HEK293 (cell line): Measurements from ENCODE around the gene MPZL3.

ENCODE experiments used
- CTCF ChIA-PET: fragments of 350-600 bp; formaldehyde crosslinking; extraction: SDS; loops from one replicate; lab custom pipeline; 2021; ENCODE audit warnings: antibody characterized with exemption; lab: Yijun Ruan, JAX
- POLR2A ChIA-PET: fragments of 300-600 bp; formaldehyde crosslinking; extraction: SDS; loops from one replicate; lab custom pipeline; 2020; ENCODE audit warnings: antibody characterized with exemption, inconsistent platforms; lab: Yijun Ruan, JAX
- H3K27ac ChIP-seq: fragments of 200-500 bp; sonication (Bioruptor generic); 2 replicates; pipeline ENCODE4 v1.5.1; 2014; ENCODE audit warnings: low read depth, low read length, control low read depth, inconsistent platforms; ENCODE audit errors: extremely low read depth
- H3K36me3 ChIP-seq, 2 experiments: fragments of 200-500 bp in 1 of 2; sonication (Bioruptor generic) in 1 of 2; 1 replicate in 1 of 2; 2 replicates in 1 of 2; pipeline ENCODE4 v1.5.1; 2014 to 2017; ENCODE audit warnings: inconsistent platforms in 2 of 2, low read length in 2 of 2; ENCODE audit not compliant: control insufficient read depth in 2 of 2, insufficient read depth in 1 of 2
- H3K4me1 ChIP-seq: fragments of 200-500 bp; sonication (Bioruptor generic); 2 replicates; pipeline ENCODE4 v1.5.1; 2014; ENCODE audit warnings: mild to moderate bottlenecking, low read length, inconsistent platforms; ENCODE audit not compliant: control insufficient read depth, insufficient read depth
- H3K4me3 ChIP-seq: 2 replicates; pipeline ENCODE4 v1.5.1; 2011; ENCODE audit warnings: low read depth, mild to moderate bottlenecking, control low read depth, low read length, moderate library complexity
- H3K9me3 ChIP-seq: fragments of 200-500 bp; sonication (Bioruptor generic); 2 replicates; pipeline ENCODE4 v1.5.1; 2014; ENCODE audit warnings: low read depth, low read length, inconsistent platforms; ENCODE audit not compliant: control insufficient read depth, insufficient read depth
- GFI1B ChIP-seq: fragments of 450-650 bp; formaldehyde crosslinking; IDR thresholded peaks from 2 replicates; pipeline ENCODE4 v1.5.1; 2016; ENCODE audit warnings: missing biosample characterization, missing genetic modification characterization
- GLI4 ChIP-seq: fragments of 450-650 bp; formaldehyde crosslinking; IDR thresholded peaks from 2 replicates; pipeline ENCODE4 v1.5.1; 2016; ENCODE audit warnings: missing biosample characterization, missing genetic modification characterization
- KLF8 ChIP-seq: fragments of 450-650 bp; formaldehyde crosslinking; IDR thresholded peaks from 2 replicates; pipeline ENCODE4 v1.5.1; 2016; ENCODE audit warnings: missing biosample characterization, missing genetic modification characterization
- TRIM28 ChIP-seq: IDR thresholded peaks from 2 replicates; pipeline ENCODE4 v1.6.1; 2011; ENCODE audit warnings: low read length, control low read depth, borderline replicate concordance
- YY1 ChIP-seq: fragments of 450-650 bp; formaldehyde crosslinking; IDR thresholded peaks from 2 replicates; pipeline ENCODE4 v1.5.1; 2018; ENCODE audit warnings: missing biosample characterization, missing genetic modification characterization
- ZBTB1 ChIP-seq: fragments of 450-650 bp; formaldehyde crosslinking; IDR thresholded peaks from 2 replicates; pipeline ENCODE4 v1.5.1; 2016; ENCODE audit warnings: missing biosample characterization, missing genetic modification characterization
- ZNF175 ChIP-seq: fragments of 450-650 bp; formaldehyde crosslinking; IDR thresholded peaks from 2 replicates; pipeline ENCODE4 v1.5.1; 2016; ENCODE audit warnings: missing biosample characterization, missing genetic modification characterization
- ZNF394 ChIP-seq: fragments of 450-650 bp; formaldehyde crosslinking; IDR thresholded peaks from 2 replicates; pipeline ENCODE4 v1.5.1; 2016; ENCODE audit warnings: missing biosample characterization, missing genetic modification characterization, mild to moderate bottlenecking, moderate library complexity, borderline replicate concordance
- ZNF433 ChIP-seq: fragments of 450-650 bp; formaldehyde crosslinking; IDR thresholded peaks from 2 replicates; pipeline ENCODE4 v1.5.1; 2016; ENCODE audit warnings: missing biosample characterization, missing genetic modification characterization, low read depth
- ZNF600 ChIP-seq: fragments of 450-650 bp; formaldehyde crosslinking; IDR thresholded peaks from 2 replicates; pipeline ENCODE4 v1.5.1; 2016; ENCODE audit warnings: missing biosample characterization, missing genetic modification characterization
- ZNF626 ChIP-seq: fragments of 450-650 bp; sonication (Bioruptor Pico); formaldehyde crosslinking; IDR thresholded peaks from 2 replicates; pipeline ENCODE4 v1.5.1; 2018; ENCODE audit warnings: missing biosample characterization, missing genetic modification characterization, inconsistent platforms
- ZNF791 ChIP-seq: fragments of 450-650 bp; formaldehyde crosslinking; IDR thresholded peaks from 2 replicates; pipeline ENCODE4 v1.5.1; 2016; ENCODE audit warnings: missing biosample characterization, missing genetic modification characterization
- ZNF792 ChIP-seq: fragments of 450-650 bp; formaldehyde crosslinking; IDR thresholded peaks from 2 replicates; pipeline ENCODE4 v1.5.1; 2016; ENCODE audit warnings: missing biosample characterization, missing genetic modification characterization
- TF ChIP-seq, protein P1 (sequence below): fragments of 450-650 bp; formaldehyde crosslinking; IDR thresholded peaks from 2 replicates; pipeline ENCODE4 v1.5.1; 2016; ENCODE audit warnings: missing biosample characterization, missing genetic modification characterization, low read depth
- TF ChIP-seq, protein P2 (sequence below): sonication (generic); formaldehyde crosslinking; IDR thresholded peaks from 2 replicates; pipeline ENCODE4 v1.8.1; 2022; ENCODE audit warnings: mild to moderate bottlenecking, moderate library complexity, missing genetic modification reagents
- TF ChIP-seq, protein P3 (sequence below): fragments of 450-650 bp; IDR thresholded peaks from 2 replicates; pipeline ENCODE4 v1.5.1; 2018; ENCODE audit warnings: missing biosample characterization, mild to moderate bottlenecking, missing genetic modification characterization
- TF ChIP-seq, protein P4 (sequence below): fragments of 450-650 bp; formaldehyde crosslinking; conservative IDR thresholded peaks from 2 replicates; pipeline ENCODE4 v1.5.1; 2016; ENCODE audit warnings: low read depth, missing biosample characterization, missing genetic modification characterization

Gene MPZL3

DNA sequence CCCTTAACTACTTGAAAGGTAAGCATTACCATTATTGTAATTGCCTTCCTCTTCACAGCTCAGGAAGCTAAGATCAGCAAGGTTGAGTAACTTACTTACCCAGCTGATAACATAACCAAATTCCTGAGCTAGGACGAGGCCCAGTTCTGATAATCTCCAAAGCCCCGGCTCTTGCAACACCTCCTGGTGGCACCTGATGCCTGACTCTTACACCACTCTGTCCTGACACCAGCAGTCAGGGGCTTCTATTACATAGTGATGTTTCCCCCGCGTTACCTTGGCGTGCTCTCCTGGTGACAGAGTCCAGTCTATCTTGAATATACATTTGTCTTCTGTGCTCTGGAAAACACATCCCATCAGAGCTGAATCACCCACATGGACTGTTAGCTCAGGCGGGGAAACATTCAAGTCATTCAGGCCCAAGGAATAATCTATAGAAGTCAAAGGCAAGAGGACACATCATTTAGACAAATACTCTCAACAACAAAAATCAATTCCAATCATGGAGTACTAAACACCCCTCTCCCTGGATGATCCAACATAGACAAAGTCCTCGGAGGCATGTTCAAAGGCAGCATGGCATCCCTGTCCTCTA, 39.9 kb downstream of the MPZL3 start (continued):
- TF ChIP-seq, protein P1, sequence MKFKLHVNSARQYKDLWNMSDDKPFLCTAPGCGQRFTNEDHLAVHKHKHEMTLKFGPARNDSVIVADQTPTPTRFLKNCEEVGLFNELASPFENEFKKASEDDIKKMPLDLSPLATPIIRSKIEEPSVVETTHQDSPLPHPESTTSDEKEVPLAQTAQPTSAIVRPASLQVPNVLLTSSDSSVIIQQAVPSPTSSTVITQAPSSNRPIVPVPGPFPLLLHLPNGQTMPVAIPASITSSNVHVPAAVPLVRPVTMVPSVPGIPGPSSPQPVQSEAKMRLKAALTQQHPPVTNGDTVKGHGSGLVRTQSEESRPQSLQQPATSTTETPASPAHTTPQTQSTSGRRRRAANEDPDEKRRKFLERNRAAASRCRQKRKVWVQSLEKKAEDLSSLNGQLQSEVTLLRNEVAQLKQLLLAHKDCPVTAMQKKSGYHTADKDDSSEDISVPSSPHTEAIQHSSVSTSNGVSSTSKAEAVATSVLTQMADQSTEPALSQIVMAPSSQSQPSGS: no peak
- no peak for TF ChIP-seq ZNF600
- no peak for TF ChIP-seq GFI1B (tag by site-specific recombination)
- TF ChIP-seq ZNF792: no peak
- no peak for TF ChIP-seq YY1
- TF ChIP-seq, protein P2, sequence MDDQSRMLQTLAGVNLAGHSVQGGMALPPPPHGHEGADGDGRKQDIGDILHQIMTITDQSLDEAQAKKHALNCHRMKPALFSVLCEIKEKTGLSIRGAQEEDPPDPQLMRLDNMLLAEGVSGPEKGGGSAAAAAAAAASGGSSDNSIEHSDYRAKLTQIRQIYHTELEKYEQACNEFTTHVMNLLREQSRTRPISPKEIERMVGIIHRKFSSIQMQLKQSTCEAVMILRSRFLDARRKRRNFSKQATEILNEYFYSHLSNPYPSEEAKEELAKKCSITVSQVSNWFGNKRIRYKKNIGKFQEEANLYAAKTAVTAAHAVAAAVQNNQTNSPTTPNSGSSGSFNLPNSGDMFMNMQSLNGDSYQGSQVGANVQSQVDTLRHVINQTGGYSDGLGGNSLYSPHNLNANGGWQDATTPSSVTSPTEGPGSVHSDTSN: no peak

DNA sequence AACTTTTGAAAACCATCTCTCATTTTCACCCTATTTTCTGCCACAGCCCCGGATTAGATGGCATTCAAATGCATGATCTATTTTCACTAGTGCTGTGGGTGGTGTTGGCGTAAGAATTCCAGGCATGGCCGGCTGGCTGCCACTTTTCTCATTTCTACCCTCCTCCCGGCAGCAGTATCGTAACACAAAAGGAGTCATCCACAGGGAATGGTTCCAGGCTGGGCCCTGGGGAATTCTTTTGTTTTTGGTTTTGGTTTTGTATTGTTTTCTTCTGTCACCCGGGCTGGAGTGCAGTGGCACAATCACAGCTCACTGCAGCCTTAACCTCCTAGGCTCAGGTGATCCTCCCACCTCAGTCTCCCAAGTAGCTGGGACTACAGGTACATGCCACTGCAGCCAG, 41.2 kb downstream of the MPZL3 start:
- Histone ChIP-seq H3K9me3 (no peaks in the 10 kb centered on the region), H3K36me3 (no peaks in the 10 kb centered on the region), H3K4me3 (no peak overlapping the region), H3K4me1 (no peaks in the 10 kb centered on the region), H3K27ac (no peak overlapping the region)
- POLR2A ChIA-PET: no interaction called here
- TF ChIP-seq GLI4 (tag by site-specific recombination) (no peak), ZNF791 (tag by site-specific recombination) (no peak), ZNF394 (no peak), ZNF175 (tag by site-specific recombination) (no peak), ZNF433 (tag by site-specific recombination) (no peak), KLF8 (tag by site-specific recombination) (no peak), TRIM28 (no peak)
- TF ChIP-seq, protein P3, sequence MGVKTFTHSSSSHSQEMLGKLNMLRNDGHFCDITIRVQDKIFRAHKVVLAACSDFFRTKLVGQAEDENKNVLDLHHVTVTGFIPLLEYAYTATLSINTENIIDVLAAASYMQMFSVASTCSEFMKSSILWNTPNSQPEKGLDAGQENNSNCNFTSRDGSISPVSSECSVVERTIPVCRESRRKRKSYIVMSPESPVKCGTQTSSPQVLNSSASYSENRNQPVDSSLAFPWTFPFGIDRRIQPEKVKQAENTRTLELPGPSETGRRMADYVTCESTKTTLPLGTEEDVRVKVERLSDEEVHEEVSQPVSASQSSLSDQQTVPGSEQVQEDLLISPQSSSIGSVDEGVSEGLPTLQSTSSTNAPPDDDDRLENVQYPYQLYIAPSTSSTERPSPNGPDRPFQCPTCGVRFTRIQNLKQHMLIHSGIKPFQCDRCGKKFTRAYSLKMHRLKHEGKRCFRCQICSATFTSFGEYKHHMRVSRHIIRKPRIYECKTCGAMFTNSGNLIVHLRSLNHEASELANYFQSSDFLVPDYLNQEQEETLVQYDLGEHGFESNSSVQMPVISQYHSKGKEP: no peak
- TF ChIP-seq, protein P4, sequence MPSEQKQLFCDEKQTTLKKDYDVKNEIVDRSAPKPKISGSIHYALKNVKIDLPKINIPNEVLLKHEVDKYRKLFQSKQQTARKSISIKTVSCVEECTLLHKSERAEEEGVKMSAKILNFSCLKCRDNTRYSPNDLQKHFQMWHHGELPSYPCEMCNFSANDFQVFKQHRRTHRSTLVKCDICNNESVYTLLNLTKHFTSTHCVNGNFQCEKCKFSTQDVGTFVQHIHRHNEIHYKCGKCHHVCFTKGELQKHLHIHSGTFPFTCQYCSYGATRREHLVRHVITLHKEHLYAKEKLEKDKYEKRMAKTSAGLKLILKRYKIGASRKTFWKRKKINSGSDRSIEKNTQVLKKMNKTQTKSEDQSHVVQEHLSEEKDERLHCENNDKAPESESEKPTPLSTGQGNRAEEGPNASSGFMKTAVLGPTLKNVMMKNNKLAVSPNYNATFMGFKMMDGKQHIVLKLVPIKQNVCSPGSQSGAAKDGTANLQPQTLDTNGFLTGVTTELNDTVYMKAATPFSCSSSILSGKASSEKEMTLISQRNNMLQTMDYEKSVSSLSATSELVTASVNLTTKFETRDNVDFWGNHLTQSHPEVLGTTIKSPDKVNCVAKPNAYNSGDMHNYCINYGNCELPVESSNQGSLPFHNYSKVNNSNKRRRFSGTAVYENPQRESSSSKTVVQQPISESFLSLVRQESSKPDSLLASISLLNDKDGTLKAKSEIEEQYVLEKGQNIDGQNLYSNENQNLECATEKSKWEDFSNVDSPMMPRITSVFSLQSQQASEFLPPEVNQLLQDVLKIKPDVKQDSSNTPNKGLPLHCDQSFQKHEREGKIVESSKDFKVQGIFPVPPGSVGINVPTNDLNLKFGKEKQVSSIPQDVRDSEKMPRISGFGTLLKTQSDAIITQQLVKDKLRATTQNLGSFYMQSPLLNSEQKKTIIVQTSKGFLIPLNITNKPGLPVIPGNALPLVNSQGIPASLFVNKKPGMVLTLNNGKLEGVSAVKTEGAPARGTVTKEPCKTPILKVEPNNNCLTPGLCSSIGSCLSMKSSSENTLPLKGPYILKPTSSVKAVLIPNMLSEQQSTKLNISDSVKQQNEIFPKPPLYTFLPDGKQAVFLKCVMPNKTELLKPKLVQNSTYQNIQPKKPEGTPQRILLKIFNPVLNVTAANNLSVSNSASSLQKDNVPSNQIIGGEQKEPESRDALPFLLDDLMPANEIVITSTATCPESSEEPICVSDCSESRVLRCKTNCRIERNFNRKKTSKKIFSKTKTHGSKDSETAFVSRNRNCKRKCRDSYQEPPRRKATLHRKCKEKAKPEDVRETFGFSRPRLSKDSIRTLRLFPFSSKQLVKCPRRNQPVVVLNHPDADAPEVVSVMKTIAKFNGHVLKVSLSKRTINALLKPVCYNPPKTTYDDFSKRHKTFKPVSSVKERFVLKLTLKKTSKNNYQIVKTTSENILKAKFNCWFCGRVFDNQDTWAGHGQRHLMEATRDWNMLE (tag by site-specific recombination): no peak
- CTCF ChIA-PET: interaction anchor here (1.0 to 4.5 kb wide), 2 partner anchors 11 to 13 kb away, joined by 5 to 31 read pairs; no protein-coding TSS in a partner anchor

DNA sequence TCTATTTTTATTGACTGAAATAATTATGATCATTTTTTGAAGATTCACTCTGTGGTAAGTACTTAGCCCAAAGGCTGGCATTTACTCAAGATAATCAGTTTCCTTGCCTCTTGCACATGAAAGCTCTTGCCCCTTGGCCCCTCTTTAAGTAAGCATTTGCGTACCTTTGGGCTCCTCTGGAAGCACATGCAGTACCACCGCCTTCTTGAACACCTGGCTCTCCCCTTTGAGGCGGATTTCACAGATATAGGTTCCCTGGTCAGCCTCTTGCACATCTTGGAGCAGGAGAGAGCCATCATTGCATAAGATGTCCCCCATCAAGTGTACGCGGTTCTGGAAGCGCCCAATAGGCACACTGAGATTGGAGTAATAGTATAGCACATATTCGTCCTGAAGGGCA, 41.8 kb downstream of the MPZL3 start:
- no peak overlapping the region for H3K4me3 ChIP-seq
- no peaks in the 10 kb centered on the region for H3K36me3 ChIP-seq
- ChIA-PET CTCF (interaction anchor here (4.5 kb wide), 1 partner anchor 12 kb away, joined by 31 read pairs; no protein-coding TSS in a partner anchor), POLR2A (no interaction called here)
- TF ChIP-seq ZBTB1 (tag by site-specific recombination) (no peak), ZNF626 (tag by site-specific recombination) (no peak)
- TF ChIP-seq, all 188 proteins: peak for 0
- Histone ChIP-seq H3K9me3 (no peaks in the 10 kb centered on the region), H3K27ac (no peak overlapping the region), H3K4me1 (no peaks in the 10 kb centered on the region)
